ENCODE data around the gene PCED1B.

GRCh38 chr12:47054659-47055058 is 24.8 kb upstream of the PCED1B start:
- no peak for TF ChIP-seq CTCF (IDR thresholded peaks at IDR 0.05)
- TF ChIP-seq POLR2A (IDR thresholded peaks at IDR 0.05): no peak
